ENCODE measurements around the gene TAOK2.

The TAOK2 gene

GRCh38 chr16:29963021-29963743 lies 10.5 kb upstream of the TAOK2 start:
- no peak for DNase-seq

DNA sequence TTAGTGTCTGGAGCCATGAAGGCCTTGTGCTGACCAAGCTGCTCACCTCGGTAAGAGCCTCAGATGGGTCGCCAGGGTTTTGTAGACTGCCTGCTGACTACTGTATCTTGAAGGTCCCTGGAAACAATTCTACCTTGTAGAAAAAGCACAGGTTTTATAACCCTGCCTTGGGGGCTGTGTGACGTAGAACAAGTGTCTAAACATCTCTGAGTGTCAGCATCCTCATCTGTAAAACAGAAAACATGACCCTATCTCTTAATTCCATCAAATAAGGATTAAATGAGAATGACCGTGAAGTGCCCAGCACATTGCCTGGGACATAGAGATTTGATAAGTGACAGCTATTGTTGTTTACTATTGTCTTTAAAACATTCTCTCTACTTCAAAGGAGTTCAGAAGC lies 5.5 kb upstream of the TAOK2 start:
- DNase-seq: no peak

DNA sequence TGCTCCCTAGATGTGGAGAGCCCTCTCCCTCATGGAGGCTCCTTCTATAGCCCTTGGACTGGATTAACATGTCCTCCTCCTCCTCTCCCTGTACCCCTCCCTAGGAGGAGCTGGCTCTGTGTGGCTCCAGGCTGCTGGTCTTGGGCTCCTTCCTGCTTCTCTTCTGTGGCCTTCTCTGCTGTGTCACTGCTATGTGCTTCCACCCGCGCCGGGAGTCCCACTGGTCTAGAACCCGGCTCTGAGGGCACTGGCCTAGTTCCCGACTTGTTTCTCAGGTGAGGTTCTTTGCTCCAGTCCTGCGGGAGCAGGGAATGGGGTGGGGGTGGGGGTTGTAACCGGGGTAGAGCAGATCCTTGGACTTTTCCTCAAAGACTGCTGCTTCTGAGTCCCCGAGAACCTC lies 2.4 kb upstream of the TAOK2 start:
- no peak for DNase-seq

DNA sequence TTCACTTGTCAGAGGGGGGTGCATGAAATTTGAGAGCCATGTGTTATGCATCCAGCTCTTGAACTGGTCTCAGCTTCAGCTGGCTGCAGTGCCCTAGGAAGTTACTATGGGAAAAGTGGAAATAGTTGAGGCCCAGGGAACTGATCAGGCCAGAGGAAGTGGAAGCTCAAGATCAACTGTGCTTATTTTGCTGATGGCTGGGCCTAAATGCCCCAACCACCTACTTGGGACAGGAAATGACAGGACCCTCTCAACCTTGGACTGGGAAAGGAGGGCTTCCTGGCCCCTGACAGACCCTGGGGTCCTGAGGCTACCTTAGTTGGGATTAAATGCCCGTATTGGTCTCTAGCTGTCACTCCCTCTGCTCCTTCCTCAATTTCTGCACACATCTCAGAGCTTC lies 1.2 kb upstream of the TAOK2 start:
- DNase-seq: no peak

DNA sequence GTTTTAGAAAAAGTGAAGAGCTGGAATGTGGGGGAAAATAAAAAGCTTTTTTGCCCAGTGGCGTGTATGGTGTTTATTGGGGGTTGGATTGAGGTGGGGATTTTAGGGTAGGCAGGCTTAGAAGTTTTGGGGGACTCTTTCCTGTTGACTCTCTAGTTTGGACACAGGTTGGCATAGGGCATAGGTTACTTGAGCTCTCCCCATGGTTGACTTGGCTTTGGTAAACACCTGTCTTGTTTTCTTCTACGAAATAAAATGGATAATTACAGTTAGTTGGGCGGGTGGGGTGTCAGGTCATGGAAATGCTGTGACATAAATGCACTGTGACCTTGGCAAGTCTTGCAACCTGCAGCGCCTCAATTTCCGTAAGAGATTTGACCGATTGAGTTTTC lies 680 bp upstream of the TAOK2 start:
- DNase-seq: no peak

- DNase-seq: no peak
Observed at GRCh38 chr16:29974291-29975133, 844 bp downstream of the TAOK2 start.

DNA sequence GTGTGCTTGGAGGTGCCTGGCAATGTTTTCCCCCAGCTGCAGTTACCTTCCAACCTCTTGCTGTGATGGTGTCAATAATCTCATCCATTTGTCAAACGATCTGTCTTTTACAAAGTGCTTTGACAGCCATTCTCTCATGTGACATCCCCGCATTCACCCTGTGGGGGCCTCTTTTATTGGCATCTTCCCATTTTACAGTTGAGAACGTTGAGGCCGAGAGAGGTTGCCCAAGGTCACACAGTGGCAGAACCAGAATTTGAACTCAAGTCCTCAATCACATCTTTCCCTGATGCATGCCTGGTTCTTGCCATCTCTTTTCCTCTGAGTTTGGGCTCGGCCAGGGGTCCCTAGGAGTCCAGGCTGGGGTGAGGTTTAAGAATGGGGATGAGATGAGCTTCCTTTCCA lies 1.5 kb downstream of the TAOK2 start:
- DNase-seq: no peak

DNA sequence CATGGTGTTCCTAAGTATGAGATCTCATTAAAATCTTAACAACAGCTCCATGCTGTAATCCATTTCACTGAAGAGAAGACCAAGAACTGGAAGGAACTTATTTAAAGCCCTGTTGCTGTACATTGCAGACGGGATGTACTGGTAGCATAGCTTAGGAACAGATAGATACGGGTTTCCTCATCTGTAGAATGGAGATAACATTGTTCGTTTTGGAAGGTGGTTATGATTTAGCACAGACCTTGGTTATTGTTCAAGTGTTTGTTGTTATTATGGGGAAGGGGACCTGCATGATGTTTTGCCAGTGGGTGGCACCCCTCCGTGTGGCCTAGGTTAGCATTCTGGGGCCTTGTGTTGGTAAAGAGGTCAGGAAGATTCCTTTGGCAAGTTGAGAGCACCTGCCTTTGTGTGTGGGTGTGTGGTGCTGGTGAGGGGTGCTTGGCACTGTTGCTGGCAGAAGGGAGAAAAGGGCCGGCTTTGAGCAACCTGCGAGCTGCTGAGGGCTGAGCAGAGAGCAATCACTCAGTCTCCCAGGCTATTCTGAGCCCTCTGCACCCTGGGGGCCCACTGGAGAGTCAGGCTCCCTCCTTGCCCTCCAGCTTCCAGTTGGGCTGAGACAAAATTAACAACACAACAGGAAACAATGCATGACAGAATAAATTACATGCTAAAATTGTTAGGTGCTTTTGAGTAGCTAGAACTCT lies 2.3 kb downstream of the TAOK2 start:
- no peak for DNase-seq

GRCh38 chr16:29977063-29977825 lies 3.6 kb downstream of the TAOK2 start:
- DNase-seq: no peak

DNA sequence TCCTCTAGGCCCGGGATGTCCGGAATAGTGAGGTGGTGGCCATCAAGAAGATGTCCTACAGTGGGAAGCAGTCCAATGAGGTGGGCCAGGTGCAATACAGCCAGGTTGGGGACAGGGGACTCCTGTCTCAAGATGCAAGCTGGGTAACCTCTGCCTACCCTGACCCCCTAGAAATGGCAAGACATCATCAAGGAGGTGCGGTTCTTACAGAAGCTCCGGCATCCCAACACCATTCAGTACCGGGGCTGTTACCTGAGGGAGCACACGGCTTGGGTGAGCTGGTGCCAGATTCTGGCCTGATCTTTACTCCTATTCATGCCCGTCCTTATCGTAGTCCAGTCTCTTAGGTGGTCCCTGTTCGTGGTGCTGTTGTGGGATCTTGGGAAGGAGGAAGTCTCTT lies 4.4 kb downstream of the TAOK2 start:
- DNase-seq: no peak

GRCh38 chr16:29978564-29979270 lies 5.0 kb downstream of the TAOK2 start:
- no peak for DNase-seq

- no peak for DNase-seq
Observed at GRCh38 chr16:29982560-29983419, 9.1 kb downstream of the TAOK2 start.

DNA sequence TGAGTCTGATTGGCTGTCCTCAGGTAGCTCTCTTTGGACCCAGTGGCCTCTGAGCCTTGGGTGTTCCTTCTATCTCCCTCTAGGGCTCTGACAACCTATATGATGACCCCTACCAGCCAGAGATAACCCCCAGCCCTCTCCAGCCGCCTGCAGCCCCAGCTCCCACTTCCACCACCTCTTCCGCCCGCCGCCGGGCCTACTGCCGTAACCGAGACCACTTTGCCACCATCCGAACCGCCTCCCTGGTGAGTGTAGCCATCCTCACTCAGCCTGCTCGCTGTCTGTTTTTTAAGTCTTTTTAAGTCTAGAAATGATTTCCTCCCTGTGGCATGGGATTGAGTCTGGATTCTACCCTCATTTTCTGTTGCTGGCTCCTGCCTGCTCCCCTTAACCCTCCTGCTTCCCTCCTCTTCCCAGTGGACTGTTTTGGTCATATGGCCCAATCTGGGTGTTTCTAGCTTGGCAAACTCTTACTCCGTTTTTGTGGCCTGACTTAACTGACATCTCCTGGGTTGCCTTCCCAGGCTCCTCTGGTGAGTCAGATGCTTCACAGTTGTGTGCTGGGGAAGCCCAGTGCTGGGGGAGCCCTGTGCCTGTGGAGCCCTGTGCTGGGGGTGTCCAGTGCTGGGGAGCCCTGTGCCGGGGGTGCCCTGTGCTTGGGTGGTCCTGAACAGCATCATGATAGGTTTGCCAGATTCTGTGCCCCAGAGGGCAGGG lies 9.9 kb downstream of the TAOK2 start:
- DNase-seq: no peak

DNA sequence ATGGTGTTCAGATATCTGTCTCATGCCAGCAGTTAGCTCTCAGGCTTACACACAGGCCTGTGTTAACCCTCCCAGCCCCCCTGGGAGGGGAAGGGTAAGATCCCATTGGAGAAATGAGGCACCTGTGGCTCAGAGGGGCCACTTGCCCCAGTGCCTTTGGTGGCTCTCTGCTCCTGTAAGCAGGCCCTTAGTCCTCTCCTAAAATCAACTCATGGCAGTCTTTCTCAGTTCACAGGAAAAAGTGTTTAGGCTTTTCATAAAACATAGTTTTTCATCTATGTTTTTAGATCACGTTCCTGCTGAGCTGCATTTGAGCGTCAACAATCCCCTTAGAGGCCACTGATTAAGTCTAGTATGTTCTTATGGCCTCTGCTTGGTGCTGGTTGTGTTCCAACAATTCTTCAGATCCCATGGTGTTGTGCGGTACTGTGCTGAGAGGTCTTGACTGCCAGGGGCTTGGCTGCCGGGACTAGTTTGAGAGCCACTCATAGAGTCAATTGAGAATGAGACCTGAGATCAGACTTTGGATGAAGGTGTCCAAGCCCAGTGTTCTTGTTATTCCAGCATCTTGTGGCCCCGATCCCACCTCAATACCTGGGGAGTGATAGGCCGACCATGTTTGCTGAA lies 10.6 kb downstream of the TAOK2 start:
- DNase-seq: no peak

DNA sequence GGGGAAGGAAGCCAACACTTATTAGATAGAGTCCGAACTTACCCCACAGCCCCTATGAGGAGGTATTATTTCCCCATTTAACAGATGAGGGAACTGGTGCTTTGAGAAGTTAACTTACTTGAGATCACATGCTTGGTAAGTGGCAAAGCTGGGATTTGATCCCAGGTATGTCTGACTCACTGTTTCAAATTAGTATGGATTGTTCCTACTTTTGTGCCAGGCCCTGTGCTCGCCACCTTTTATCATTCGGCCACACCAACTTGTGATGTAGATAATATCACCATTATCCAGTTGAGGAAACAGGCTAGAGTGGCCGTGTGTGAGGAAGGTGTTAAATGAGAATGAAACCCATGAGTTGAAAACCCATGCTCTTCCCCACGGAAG lies 11.1 kb downstream of the TAOK2 start:
- no peak for DNase-seq

DNA sequence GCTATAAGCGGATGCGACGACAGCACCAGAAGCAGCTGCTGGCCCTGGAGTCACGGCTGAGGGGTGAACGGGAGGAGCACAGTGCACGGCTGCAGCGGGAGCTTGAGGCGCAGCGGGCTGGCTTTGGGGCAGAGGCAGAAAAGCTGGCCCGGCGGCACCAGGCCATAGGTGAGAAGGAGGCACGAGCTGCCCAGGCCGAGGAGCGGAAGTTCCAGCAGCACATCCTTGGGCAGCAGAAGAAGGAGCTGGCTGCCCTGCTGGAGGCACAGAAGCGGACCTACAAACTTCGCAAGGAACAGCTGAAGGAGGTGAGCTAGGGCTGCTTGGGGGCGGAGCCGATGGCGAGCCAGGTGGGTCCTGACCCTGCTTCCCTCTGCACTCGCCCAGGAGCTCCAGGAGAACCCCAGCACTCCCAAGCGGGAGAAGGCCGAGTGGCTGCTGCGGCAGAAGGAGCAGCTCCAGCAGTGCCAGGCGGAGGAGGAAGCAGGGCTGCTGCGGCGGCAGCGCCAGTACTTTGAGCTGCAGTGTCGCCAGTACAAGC lies 11.7 kb downstream of the TAOK2 start:
- no peak for DNase-seq

DNA sequence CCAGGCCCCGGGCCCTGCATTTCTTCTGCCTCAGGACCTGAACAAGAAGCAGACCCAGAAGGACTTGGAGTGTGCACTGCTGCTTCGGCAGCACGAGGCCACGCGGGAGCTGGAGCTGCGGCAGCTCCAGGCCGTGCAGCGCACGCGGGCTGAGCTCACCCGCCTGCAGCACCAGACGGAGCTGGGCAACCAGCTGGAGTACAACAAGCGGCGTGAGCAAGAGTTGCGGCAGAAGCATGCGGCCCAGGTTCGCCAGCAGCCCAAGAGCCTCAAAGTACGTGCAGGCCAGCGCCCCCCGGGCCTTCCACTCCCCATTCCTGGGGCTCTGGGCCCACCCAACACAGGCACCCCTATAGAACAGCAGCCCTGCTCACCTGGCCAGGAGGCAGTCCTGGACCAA lies 12.6 kb downstream of the TAOK2 start:
- no peak for DNase-seq

DNA sequence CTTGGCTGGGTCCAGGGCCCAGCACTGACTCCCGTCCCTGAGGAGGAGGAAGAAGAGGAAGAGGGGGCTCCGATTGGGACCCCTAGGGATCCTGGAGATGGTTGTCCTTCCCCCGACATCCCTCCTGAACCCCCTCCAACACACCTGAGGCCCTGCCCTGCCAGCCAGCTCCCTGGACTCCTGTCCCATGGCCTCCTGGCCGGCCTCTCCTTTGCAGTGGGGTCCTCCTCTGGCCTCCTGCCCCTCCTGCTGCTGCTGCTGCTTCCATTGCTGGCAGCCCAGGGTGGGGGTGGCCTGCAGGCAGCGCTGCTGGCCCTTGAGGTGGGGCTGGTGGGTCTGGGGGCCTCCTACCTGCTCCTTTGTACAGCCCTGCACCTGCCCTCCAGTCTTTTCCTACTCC lies 13.3 kb downstream of the TAOK2 start:
- no peak for DNase-seq

DNA sequence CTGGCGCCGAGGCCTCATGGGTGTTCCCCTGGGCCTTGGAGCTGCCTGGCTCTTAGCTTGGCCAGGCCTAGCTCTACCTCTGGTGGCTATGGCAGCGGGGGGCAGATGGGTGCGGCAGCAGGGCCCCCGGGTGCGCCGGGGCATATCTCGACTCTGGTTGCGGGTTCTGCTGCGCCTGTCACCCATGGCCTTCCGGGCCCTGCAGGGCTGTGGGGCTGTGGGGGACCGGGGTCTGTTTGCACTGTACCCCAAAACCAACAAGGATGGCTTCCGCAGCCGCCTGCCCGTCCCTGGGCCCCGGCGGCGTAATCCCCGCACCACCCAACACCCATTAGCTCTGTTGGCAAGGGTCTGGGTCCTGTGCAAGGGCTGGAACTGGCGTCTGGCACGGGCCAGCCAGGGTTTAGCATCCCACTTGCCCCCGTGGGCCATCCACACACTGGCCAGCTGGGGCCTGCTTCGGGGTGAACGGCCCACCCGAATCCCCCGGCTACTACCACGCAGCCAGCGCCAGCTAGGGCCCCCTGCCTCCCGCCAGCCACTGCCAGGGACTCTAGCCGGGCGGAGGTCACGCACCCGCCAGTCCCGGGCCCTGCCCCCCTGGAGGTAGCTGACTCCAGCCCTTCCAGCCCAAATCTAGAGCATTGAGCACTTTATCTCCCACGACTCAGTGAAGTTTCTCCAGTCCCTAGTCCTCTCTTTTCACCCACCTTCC lies 13.9 kb downstream of the TAOK2 start:
- no peak for DNase-seq

All from fibroblast of skin of right quadriceps (primary cell).